BLaER1 treated with 17β-estradiol and CSF1 and Interleukin-3, amounts not matched to agents 10 nM and 100 nM (cell line): Measurements from ENCODE around the gene RGMB.
A peak's percentile ranks its signal among the peaks of the same experiment; 100 is the strongest.

Experiments used
- H3K27ac ChIP-seq, 11 experiments: shearing (Covaris generic); formaldehyde crosslinking; 2 replicates each; pipeline ENCODE4 v1.8.1; 2022
- H3K27me3 ChIP-seq, 11 experiments: shearing (Covaris generic); formaldehyde crosslinking; 2 replicates each; pipeline ENCODE4 v1.8.1; 2022
- H3K36me3 ChIP-seq, 11 experiments: shearing (Covaris generic); formaldehyde crosslinking; 2 replicates each; pipeline ENCODE4 v1.8.1; 2022
- H3K4me1 ChIP-seq, 10 experiments: shearing (Covaris generic); formaldehyde crosslinking; 2 replicates each; pipeline ENCODE4 v1.8.1; 2022
- H3K4me2 ChIP-seq, 11 experiments: shearing (Covaris generic); formaldehyde crosslinking; 2 replicates each; pipeline ENCODE4 v1.8.1; 2022
- H3K4me3 ChIP-seq, 10 experiments: shearing (Covaris generic); formaldehyde crosslinking; 2 replicates each; pipeline ENCODE4 v1.8.1; 2022
- H3K9ac ChIP-seq, 11 experiments: shearing (Covaris generic); formaldehyde crosslinking; 2 replicates each; pipeline ENCODE4 v1.8.1; 2022
- H3K9me3 ChIP-seq, 11 experiments: shearing (Covaris generic); formaldehyde crosslinking; replicated peaks in 1 of 11; 2 replicates each; pipeline ENCODE4 v1.8.1; 2022
- H4K20me1 ChIP-seq, 11 experiments: shearing (Covaris generic); formaldehyde crosslinking; 2 replicates each; pipeline ENCODE4 v1.8.1; 2022
- Cebpa-rat ChIP-seq, 11 experiments: shearing (Covaris generic); IDR thresholded peaks; 2 replicates each; pipeline ENCODE4 v1.8.1; 2022

The RGMB gene

GRCh38 chr5:98770209-98770910, 3.1 kb upstream of the RGMB start:
- peak in 2 of 11 experiments; percentile 39 to 41; a peak in 2 of 22 replicates for TF ChIP-seq Cebpa-rat (IDR thresholded peaks at IDR 0.05)
- Histone ChIP-seq H3K4me1 (peaks cover 23 to 49% (median 33%) of the 10 kb centered on the region in 10 experiments), H3K4me2 (peak overlapping the region; percentile 86 to 100 (median 98)), H3K9ac (peak overlapping the region; percentile 50 to 76 (median 68)), H3K4me3 (peak overlapping the region; percentile 62 to 76 (median 69)), H3K27ac (peak overlapping the region in 10 of 11 experiments; percentile 30 to 67 (median 48); a peak in 19 of 22 replicates), H3K27me3 (peaks cover 15 to 28% (median 21%) of the 10 kb centered on the region in 11 experiments; a peak in 19 of 22 replicates), H3K36me3 (no peaks in the 10 kb centered on the region), H4K20me1 (peaks cover 5 to 17% (median 14%) of the 10 kb centered on the region in 11 experiments; a peak in 20 of 22 replicates), H3K9me3 (peaks cover 0 to 9% (median 0%) of the 10 kb centered on the region in 11 experiments; a peak in 4 of 22 replicates)

- Histone ChIP-seq H4K20me1 (peaks cover 11 to 23% (median 20%) of the 10 kb centered on the region in 11 experiments; a peak in 20 of 22 replicates), H3K9me3 (peaks cover 0 to 9% (median 0%) of the 10 kb centered on the region in 11 experiments; a peak in 4 of 22 replicates), H3K27ac (peak overlapping the region in 10 of 11 experiments; percentile 30 to 67 (median 48); a peak in 20 of 22 replicates), H3K4me1 (peaks cover 28 to 55% (median 39%) of the 10 kb centered on the region in 10 experiments), H3K9ac (peak overlapping the region; percentile 50 to 76 (median 68)), H3K4me2 (peak overlapping the region; percentile 86 to 100 (median 98)), H3K4me3 (peak overlapping the region; percentile 62 to 76 (median 69)), H3K27me3 (peaks cover 15 to 28% (median 21%) of the 10 kb centered on the region in 11 experiments; a peak in 19 of 22 replicates), H3K36me3 (no peaks in the 10 kb centered on the region)
- TF ChIP-seq Cebpa-rat (IDR thresholded peaks at IDR 0.05): no peak
Measured at GRCh38 chr5:98770911-98771322, 2.5 kb upstream of the RGMB start.

GRCh38 chr5:98771382-98772109, 1.9 kb upstream of the RGMB start:
- TF ChIP-seq Cebpa-rat (IDR thresholded peaks at IDR 0.05): no peak
- H3K9me3 ChIP-seq: peaks cover 0 to 9% (median 0%) of the 10 kb centered on the region in 11 experiments; a peak in 4 of 22 replicates
- H3K27ac ChIP-seq: peak overlapping the region in 9 of 11 experiments; percentile 30 to 67 (median 49); a peak in 18 of 22 replicates
- H3K9ac ChIP-seq: peak overlapping the region; percentile 50 to 76 (median 68)
- H3K4me1 ChIP-seq: peaks cover 34 to 61% (median 45%) of the 10 kb centered on the region in 10 experiments
- peaks cover 17 to 29% (median 26%) of the 10 kb centered on the region in 11 experiments; a peak in 21 of 22 replicates for H4K20me1 ChIP-seq
- peak overlapping the region; percentile 86 to 100 (median 98) for H3K4me2 ChIP-seq
- H3K4me3 ChIP-seq: peak overlapping the region; percentile 62 to 76 (median 69)
- H3K36me3 ChIP-seq: peaks cover 0 to 2% (median 0%) of the 10 kb centered on the region in 11 experiments; a peak in 1 of 22 replicates
- peaks cover 15 to 28% (median 21%) of the 10 kb centered on the region in 11 experiments; a peak in 19 of 22 replicates for H3K27me3 ChIP-seq

DNA sequence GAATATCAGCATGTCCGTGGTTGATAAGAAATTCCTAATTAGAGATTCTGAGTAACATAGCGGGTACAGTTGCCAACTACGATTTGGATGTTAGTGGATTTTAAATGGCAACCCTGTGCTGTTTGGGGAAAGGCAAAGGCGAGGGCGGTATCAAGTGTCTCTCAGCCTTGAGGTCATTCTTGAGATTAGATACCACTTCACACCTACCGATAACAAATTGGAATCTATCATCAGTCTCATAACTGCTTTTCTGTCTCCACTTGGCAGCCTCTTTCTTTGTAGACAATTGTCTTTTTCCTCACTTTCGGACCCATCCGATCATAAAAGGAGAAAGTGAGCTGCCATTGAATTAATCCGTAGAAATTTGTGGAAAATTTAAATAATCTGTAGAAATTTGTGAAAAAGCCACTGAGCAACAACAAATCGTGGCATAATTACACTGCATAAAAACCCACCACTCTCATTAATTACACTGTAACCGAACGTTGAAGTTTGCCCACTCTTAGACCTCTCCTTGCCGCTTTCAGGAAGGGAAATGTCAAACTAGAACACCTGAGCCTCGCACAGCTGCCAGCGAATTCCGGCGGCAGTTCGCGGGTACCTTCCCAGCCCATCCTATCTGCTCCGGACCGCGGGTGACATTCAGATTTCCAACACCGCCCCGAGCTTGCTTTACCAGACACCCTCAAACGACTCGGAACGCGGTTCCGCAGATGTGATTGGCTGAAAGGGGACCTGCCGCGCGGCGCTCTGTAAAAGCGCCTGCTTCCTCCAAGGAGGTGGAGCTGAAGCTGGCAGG, 849 bp upstream of the RGMB start:
- H4K20me1 ChIP-seq: peaks cover 26 to 40% (median 34%) of the 10 kb centered on the region in 11 experiments; a peak in 21 of 22 replicates
- H3K36me3 ChIP-seq: peaks cover 0 to 4% (median 0%) of the 10 kb centered on the region in 11 experiments; a peak in 1 of 22 replicates
- TF ChIP-seq Cebpa-rat (IDR thresholded peaks at IDR 0.05): no peak
- H3K4me1 ChIP-seq: peaks cover 45 to 70% (median 52%) of the 10 kb centered on the region in 10 experiments
- H3K9ac ChIP-seq: peak overlapping the region; percentile 83 to 95 (median 92); a peak in 21 of 22 replicates
- peak overlapping the region in 10 of 11 experiments; percentile 51 to 94 (median 90); a peak in 21 of 22 replicates for H3K27ac ChIP-seq
- H3K27me3 ChIP-seq: peaks cover 15 to 28% (median 21%) of the 10 kb centered on the region in 11 experiments; a peak in 19 of 22 replicates
- peak overlapping the region; percentile 77 to 99 (median 93) for H3K4me2 ChIP-seq
- H3K4me3 ChIP-seq: peak overlapping the region; percentile 84 to 95 (median 91)
- peaks cover 0 to 9% (median 0%) of the 10 kb centered on the region in 11 experiments; a peak in 4 of 22 replicates for H3K9me3 ChIP-seq

DNA sequence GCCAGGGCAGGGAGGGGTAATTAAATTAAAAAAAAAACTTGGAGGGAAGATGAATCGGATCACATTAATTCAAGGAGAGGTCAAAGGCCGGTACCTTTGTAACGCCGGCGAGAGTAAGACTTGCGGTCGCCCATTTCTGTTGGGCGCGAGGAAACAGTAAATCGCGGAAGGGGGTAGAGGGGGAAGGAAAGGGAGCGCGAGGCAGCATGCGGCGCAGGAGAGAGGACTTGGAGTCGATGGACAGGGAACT, 324 bp upstream of the RGMB start:
- peaks cover 0 to 9% (median 0%) of the 10 kb centered on the region in 11 experiments; a peak in 4 of 22 replicates for H3K9me3 ChIP-seq
- peaks cover 15 to 27% (median 21%) of the 10 kb centered on the region in 11 experiments; a peak in 19 of 22 replicates for H3K27me3 ChIP-seq
- no peak for TF ChIP-seq Cebpa-rat (IDR thresholded peaks at IDR 0.05)
- H4K20me1 ChIP-seq: peaks cover 26 to 45% (median 39%) of the 10 kb centered on the region in 11 experiments; a peak in 21 of 22 replicates
- H3K4me3 ChIP-seq: peak overlapping the region; percentile 84 to 95 (median 91)
- H3K27ac ChIP-seq: peak overlapping the region in 10 of 11 experiments; percentile 51 to 94 (median 90); a peak in 21 of 22 replicates
- H3K4me2 ChIP-seq: peak overlapping the region; percentile 77 to 99 (median 93)
- peaks cover 0 to 4% (median 0%) of the 10 kb centered on the region in 11 experiments; a peak in 1 of 22 replicates for H3K36me3 ChIP-seq
- peaks cover 45 to 75% (median 52%) of the 10 kb centered on the region in 10 experiments for H3K4me1 ChIP-seq
- H3K9ac ChIP-seq: peak overlapping the region; percentile 83 to 95 (median 92); a peak in 21 of 22 replicates

- Histone ChIP-seq H3K36me3 (peaks cover 2 to 12% (median 4%) of the 10 kb centered on the region in 11 experiments; a peak in 21 of 22 replicates), H3K27me3 (peaks cover 7 to 14% (median 10%) of the 10 kb centered on the region in 11 experiments; a peak in 18 of 22 replicates), H3K27ac (peak overlapping the region; percentile 65 to 94 (median 90)), H3K4me3 (peak overlapping the region; percentile 84 to 95 (median 91)), H3K4me1 (peaks cover 34 to 66% (median 47%) of the 10 kb centered on the region in 10 experiments), H3K4me2 (peak overlapping the region; percentile 77 to 99 (median 94)), H3K9ac (peak overlapping the region; percentile 83 to 95 (median 92)), H3K9me3 (no peaks in the 10 kb centered on the region), H4K20me1 (peaks cover 29 to 58% (median 51%) of the 10 kb centered on the region in 11 experiments; a peak in 21 of 22 replicates)
- TF ChIP-seq Cebpa-rat (IDR thresholded peaks at IDR 0.05): no peak
Measured at GRCh38 chr5:98774192-98775033, 950 bp downstream of the RGMB start.
